ENCODE measurements around the gene LAMTOR1.

DNA sequence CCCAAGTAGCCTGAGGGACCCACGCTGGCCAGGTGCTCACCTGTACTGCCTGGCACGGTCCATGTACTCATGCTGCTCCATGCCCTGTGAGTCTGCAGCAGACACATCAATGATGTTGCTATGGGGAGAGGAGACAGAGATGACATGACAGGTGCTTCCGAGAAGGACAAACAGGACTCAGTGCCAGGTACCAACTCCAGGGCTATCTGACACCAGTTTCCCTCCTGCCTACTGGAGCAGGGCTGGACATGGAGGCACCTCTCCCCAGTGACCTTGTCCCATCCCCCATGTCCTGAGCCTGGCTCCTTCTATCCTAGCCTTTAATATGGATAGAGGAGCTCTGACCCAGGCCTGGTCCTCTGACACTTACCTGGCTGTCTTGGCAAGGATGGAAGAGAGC is 4.4 kb downstream of the LAMTOR1 start:
- TF ChIP-seq, protein P1, sequence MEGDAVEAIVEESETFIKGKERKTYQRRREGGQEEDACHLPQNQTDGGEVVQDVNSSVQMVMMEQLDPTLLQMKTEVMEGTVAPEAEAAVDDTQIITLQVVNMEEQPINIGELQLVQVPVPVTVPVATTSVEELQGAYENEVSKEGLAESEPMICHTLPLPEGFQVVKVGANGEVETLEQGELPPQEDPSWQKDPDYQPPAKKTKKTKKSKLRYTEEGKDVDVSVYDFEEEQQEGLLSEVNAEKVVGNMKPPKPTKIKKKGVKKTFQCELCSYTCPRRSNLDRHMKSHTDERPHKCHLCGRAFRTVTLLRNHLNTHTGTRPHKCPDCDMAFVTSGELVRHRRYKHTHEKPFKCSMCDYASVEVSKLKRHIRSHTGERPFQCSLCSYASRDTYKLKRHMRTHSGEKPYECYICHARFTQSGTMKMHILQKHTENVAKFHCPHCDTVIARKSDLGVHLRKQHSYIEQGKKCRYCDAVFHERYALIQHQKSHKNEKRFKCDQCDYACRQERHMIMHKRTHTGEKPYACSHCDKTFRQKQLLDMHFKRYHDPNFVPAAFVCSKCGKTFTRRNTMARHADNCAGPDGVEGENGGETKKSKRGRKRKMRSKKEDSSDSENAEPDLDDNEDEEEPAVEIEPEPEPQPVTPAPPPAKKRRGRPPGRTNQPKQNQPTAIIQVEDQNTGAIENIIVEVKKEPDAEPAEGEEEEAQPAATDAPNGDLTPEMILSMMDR (IDR thresholded peaks at IDR 0.05; ENCODE audit: borderline replicate concordance, extremely low read depth, low read length, poor library complexity, severe bottlenecking) = no peak
- TF ChIP-seq EZH2 (IDR thresholded peaks at IDR 0.05; ENCODE audit: borderline replicate concordance, low read depth, low read length, severe bottlenecking) = no peak
